Mesendoderm (in vitro differentiated cells): ENCODE measurements around the gene PP2D1.
"Not testable (repeated sequence)": the region's sequence is repeated elsewhere in the genome, so short reads cannot be mapped to it uniquely, and the experiment has no call there.

Source experiments
- DNase-seq: peaks from one replicate; pipeline ENCODE4 v3.0.0; 2013
- H2AK5ac ChIP-seq: 2 replicates; pipeline ENCODE4 v1.6.1; 2013; ENCODE audit warnings: low read length, inconsistent platforms
- H2BK120ac ChIP-seq: 2 replicates; pipeline ENCODE4 v1.6.1; 2013; ENCODE audit warnings: low read depth, mild to moderate bottlenecking, low read length, moderate library complexity, mixed read lengths
- H2BK15ac ChIP-seq: replicated peaks from 2 replicates; pipeline ENCODE4 v1.6.1; 2013; ENCODE audit warnings: low read depth, mild to moderate bottlenecking, moderate library complexity
- H2BK5ac ChIP-seq: 2 replicates; pipeline ENCODE4 v1.6.1; 2013; ENCODE audit warnings: low read length, inconsistent platforms
- H3K18ac ChIP-seq: 2 replicates; pipeline ENCODE4 v1.6.1; 2013; ENCODE audit warnings: mild to moderate bottlenecking, low read length, mixed read lengths
- H3K23ac ChIP-seq: one replicate; pipeline ENCODE4 v1.6.1; 2013; ENCODE audit warnings: low read length
- H3K27ac ChIP-seq: 2 replicates; pipeline ENCODE4 v1.5.1; 2013; ENCODE audit warnings: low read depth, mild to moderate bottlenecking, inconsistent platforms, low read length, moderate library complexity
- H3K27me3 ChIP-seq: 2 replicates; pipeline ENCODE4 v1.6.1; 2013; ENCODE audit warnings: low read length, control low read depth, mild to moderate bottlenecking, inconsistent platforms; ENCODE audit not compliant: insufficient read depth, poor library complexity
- H3K36me3 ChIP-seq: 2 replicates; pipeline ENCODE4 v1.6.1; 2013; ENCODE audit warnings: low read length, inconsistent platforms; ENCODE audit not compliant: control insufficient read depth, insufficient read depth
- H3K4ac ChIP-seq: one replicate; pipeline ENCODE4 v1.6.1; 2013; ENCODE audit warnings: low read depth, mild to moderate bottlenecking, low read length, moderate library complexity
- H3K4me1 ChIP-seq: 2 replicates; pipeline ENCODE4 v1.6.1; 2013; ENCODE audit warnings: low read depth, low read length, inconsistent platforms; ENCODE audit not compliant: control insufficient read depth
- H3K4me2 ChIP-seq: 2 replicates; pipeline ENCODE4 v1.6.1; 2013; ENCODE audit warnings: low read length
- H3K4me3 ChIP-seq: 2 replicates; pipeline ENCODE4 v1.5.1; 2013; ENCODE audit warnings: mild to moderate bottlenecking, low read length
- H3K56ac ChIP-seq: one replicate; pipeline ENCODE4 v1.6.1; 2013; ENCODE audit warnings: low read length
- H3K79me1 ChIP-seq: 2 replicates; pipeline ENCODE4 v1.6.1; 2013; ENCODE audit warnings: low read length, inconsistent platforms
- H3K79me2 ChIP-seq: 2 replicates; pipeline ENCODE4 v1.6.1; 2013; ENCODE audit warnings: mild to moderate bottlenecking, low read length; ENCODE audit not compliant: control insufficient read depth, insufficient read depth
- H3K9ac ChIP-seq: 2 replicates; pipeline ENCODE4 v1.6.1; 2013; ENCODE audit warnings: low read length, inconsistent platforms
- H4K5ac ChIP-seq: one replicate; pipeline ENCODE4 v1.6.1; 2013; ENCODE audit warnings: low read length
- H4K8ac ChIP-seq: one replicate; pipeline ENCODE4 v1.6.1; 2013; ENCODE audit warnings: low read depth, mild to moderate bottlenecking, control low read depth, low read length, moderate library complexity
- WGBS: extraction: QIAGEN DNeasy Blood & Tissue Kit; methylation state at CpG from one replicate; pipeline ENCODE4 v1.1.7; 2013; ENCODE audit warnings: low lambda C conversion rate, missing lambda C conversion rate; ENCODE audit not compliant: insufficient coverage; ENCODE audit errors: extremely low coverage; 5-methylcytosine and 5-hydroxymethylcytosine counted together

Gene PP2D1

DNA sequence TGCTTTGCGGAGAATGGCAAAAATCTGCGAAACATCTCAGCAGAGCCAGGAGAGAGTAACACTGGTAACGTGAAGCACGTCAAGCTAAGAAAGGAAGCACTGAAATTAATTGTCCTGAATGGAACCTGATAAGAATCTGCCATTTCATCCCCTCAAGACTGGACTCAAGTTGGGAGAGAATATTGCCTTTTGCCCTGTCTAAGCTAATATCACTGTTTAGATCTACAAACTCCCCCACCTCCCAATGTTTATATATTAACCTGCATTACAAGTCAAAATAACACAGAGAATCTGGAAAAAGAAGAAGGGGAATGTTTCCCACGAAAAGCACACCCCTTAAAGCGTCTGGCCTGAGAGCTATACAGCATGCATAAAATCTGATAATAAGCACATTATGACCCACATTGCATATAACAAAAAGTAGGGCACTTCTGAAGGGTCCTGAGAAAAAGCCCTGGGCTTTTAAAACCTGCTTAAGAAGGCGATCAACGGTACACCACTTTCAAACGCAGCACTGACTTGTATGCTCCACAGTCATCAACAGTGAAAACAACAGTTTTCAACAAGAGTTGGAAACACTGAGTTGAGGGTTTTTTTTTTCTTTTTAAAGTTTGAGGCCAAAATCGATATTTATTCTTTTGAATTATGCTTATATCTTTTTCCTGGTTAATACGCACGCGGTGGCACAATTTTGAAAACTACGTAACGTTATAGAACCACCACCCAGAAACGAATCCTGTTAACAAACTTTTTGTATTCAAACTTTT lies 26.8 kb upstream of the PP2D1 start:
- no peaks in the 10 kb centered on the region for H3K79me1 ChIP-seq
- H4K8ac ChIP-seq = no peak overlapping the region
- H2BK15ac ChIP-seq = no peak overlapping the region
- H3K79me2 ChIP-seq = no peaks in the 10 kb centered on the region
- H3K18ac ChIP-seq = no peak overlapping the region
- H2BK120ac ChIP-seq = no peak overlapping the region
- no peak overlapping the region for H3K23ac ChIP-seq
- H3K9ac ChIP-seq = no peak overlapping the region
- no peak overlapping the region for H3K4ac ChIP-seq
- H2AK5ac ChIP-seq = no peak overlapping the region
- no peaks in the 10 kb centered on the region for H3K36me3 ChIP-seq
- no CpG with 5 or more reads among the region's 16 CpGs for WGBS
- no peak overlapping the region for H3K56ac ChIP-seq
- H3K4me3 ChIP-seq = no peak overlapping the region
- H3K4me1 ChIP-seq = no peaks in the 10 kb centered on the region
- H4K5ac ChIP-seq = no peak overlapping the region
- no peaks in the 10 kb centered on the region for H3K27me3 ChIP-seq
- H3K27ac ChIP-seq = no peak overlapping the region
- no peak overlapping the region for H2BK5ac ChIP-seq
- no peak for DNase-seq
- H3K4me2 ChIP-seq = no peak overlapping the region

DNA sequence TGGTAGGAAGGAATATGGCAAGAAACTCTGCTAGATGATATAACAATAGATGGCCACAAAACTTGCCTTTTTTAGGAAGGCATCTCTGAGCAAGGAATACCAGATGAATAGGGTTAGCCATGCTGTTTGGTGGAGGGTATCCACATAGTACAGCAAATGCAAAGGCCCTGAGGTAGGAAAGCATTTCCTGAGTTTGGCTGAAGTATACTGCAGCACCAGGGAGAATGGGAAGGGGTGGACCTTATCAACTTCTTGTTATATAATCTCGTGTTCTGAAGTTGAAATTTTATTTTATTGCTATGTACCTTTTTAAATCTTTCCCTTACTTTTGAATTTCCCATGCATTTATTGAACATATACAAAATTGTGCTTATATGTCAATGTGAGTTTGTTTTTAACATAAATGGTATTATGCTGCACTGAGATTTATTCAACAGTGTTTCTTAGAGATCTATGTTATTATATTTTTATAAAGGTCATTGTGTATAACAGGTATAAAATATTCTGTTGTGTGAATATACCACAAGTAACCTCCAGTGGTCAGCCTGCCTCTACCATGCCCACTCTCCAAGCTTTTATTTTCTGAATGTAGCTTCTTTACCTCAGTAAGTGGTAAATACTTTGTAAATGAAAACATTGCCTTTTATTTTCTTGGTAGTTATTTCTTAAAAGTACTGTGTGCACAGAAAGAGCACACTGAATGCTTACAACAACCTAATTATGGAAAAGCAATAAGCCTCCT lies 25.4 kb upstream of the PP2D1 start:
- Histone ChIP-seq H3K9ac (no peak overlapping the region), H3K4ac (no peak overlapping the region), H3K23ac (no peak overlapping the region), H3K4me2 (no peak overlapping the region), H2AK5ac (no peak overlapping the region), H2BK15ac (no peak overlapping the region), H3K79me2 (no peaks in the 10 kb centered on the region), H4K5ac (no peak overlapping the region), H3K4me3 (no peak overlapping the region), H2BK5ac (no peak overlapping the region), H3K18ac (no peak overlapping the region), H3K36me3 (no peaks in the 10 kb centered on the region), H4K8ac (no peak overlapping the region), H3K79me1 (no peaks in the 10 kb centered on the region), H3K27ac (no peak overlapping the region), H3K56ac (no peak overlapping the region), H3K4me1 (no peaks in the 10 kb centered on the region), H2BK120ac (no peak overlapping the region), H3K27me3 (no peaks in the 10 kb centered on the region)
- DNase-seq = no peak
- WGBS = no CpG with 5 or more reads among the region's 1 CpG

DNA sequence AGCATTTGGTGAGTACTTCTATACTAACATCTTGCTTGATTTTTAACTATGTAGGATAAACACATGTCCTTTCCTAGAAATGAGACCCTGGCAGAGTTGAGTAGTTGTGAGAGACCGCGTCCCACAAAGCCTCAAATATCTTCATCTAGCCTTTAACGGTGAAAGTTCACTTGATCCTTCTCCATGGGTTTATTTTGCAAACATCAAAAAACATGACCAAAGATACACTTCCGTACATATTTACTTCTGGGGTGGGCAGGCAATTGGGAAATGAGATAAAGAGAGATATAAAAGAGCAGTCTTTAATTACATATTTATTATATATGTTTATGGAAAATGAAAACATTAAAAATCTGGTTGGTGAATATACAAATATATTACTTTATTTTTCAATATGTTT lies 23.0 kb upstream of the PP2D1 start:
- Histone ChIP-seq H2BK120ac (no peak overlapping the region), H3K36me3 (no peaks in the 10 kb centered on the region), H2BK15ac (no peak overlapping the region), H3K56ac (no peak overlapping the region), H3K4me3 (no peak overlapping the region), H3K4me1 (no peaks in the 10 kb centered on the region), H3K18ac (no peak overlapping the region), H3K27me3 (no peaks in the 10 kb centered on the region), H3K9ac (no peak overlapping the region), H2AK5ac (no peak overlapping the region), H3K79me2 (no peaks in the 10 kb centered on the region), H3K4ac (no peak overlapping the region), H4K8ac (no peak overlapping the region), H3K27ac (no peak overlapping the region), H3K23ac (no peak overlapping the region), H2BK5ac (no peak overlapping the region), H4K5ac (no peak overlapping the region), H3K4me2 (no peak overlapping the region), H3K79me1 (no peaks in the 10 kb centered on the region)
- no peak for DNase-seq
- WGBS = no CpG with 5 or more reads among the region's 4 CpGs

DNA sequence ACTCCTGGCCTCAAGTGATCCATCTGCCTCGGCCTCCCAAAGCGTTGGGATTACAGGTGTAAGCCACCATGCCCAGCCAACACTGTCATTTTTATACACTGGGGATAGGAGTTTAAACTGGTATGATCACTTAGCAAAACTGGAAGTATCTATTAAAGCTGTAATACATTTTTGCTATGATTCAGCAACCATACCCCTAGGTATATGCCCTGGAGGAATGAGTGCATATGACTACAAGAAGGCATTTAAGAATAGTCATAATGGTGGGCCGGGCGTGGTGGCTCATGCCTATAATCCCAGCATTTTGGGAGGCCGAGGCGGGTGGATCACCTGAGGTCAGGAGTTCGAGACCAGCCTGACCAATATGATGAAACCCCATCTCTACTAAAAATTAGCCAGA lies 19.9 kb upstream of the PP2D1 start:
- H3K9ac ChIP-seq, H3K79me2 ChIP-seq, H3K23ac ChIP-seq, H3K56ac ChIP-seq, H4K8ac ChIP-seq, H2AK5ac ChIP-seq, H3K79me1 ChIP-seq, H3K4ac ChIP-seq, DNase-seq, H2BK15ac ChIP-seq, H3K18ac ChIP-seq, H3K4me2 ChIP-seq, H3K4me3 ChIP-seq, H2BK120ac ChIP-seq, H3K27me3 ChIP-seq, H2BK5ac ChIP-seq, H3K27ac ChIP-seq, H4K5ac ChIP-seq, H3K36me3 ChIP-seq, H3K4me1 ChIP-seq: not testable (repeated sequence)
- WGBS = no CpG with 5 or more reads among the region's 7 CpGs

DNA sequence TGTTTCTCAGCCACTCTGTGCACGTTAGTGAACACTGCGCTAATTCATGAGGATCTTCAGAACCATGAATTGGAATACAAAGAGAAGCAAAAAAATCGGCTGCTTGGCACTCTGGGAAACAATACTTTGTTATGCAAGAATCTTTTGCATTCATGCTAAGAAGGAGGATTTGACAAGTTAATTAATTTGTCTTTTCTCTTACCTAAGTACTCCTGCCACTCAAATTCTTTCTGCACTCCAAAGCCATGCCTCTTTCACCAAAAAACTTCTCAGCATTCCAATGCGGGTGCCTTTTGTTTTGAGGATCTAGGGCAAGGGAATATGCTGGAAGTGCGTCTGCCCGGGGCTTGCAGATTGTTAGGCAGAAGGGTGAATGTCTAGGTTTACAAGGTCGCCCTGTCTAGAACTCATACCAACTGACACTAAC lies 16.9 kb upstream of the PP2D1 start:
- Histone ChIP-seq H3K18ac (no peak overlapping the region), H3K36me3 (no peaks in the 10 kb centered on the region), H4K5ac (no peak overlapping the region), H2AK5ac (no peak overlapping the region), H2BK15ac (no peak overlapping the region), H3K23ac (no peak overlapping the region), H3K9ac (no peak overlapping the region), H3K27me3 (no peaks in the 10 kb centered on the region), H3K56ac (no peak overlapping the region), H3K4me1 (no peaks in the 10 kb centered on the region), H3K79me2 (no peaks in the 10 kb centered on the region), H3K4me2 (no peak overlapping the region), H2BK5ac (no peak overlapping the region), H3K79me1 (no peaks in the 10 kb centered on the region), H4K8ac (no peak overlapping the region), H2BK120ac (no peak overlapping the region), H3K27ac (no peak overlapping the region), H3K4ac (no peak overlapping the region), H3K4me3 (no peak overlapping the region)
- DNase-seq = peak; percentile 26
- no CpG with 5 or more reads among the region's 7 CpGs for WGBS
